Measurements from ENCODE around the gene PTPRE.

The PTPRE gene

DNA sequence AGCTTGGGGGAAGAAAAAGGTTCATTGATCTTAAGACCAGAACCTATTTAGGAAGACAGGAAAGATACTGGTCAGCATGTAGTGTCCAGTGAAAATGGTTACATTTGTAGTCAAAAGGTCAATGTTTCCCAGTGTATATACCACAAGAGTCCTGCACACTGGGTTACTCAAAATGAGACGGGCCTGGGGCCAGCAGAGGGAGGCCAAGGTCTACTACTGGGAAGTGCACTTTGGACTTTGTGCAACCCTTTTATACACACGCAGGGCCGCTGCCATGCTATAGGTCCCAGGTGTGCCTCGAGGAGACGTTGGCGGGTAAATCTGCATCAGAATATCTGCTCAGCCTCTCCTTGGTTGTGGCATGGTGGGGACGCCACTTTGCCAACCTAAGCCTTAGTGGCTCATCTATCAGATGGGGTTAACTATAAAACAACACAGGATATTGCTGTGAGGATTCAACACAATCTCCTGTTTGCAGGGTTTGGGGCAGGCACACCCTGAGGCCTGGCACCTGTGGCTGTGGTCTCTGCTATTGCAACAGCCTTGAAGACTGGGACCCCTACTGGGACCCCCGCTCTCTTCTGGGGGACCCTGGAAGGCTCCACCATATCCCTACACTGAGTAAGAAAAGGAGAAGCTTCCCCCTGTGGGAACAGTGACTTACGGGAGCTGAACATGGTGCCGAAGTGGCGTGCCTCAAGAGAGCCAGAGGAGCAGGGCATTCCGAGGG lies 33.9 kb upstream of the PTPRE start (continued):
- TF ChIP-seq, protein P1, sequence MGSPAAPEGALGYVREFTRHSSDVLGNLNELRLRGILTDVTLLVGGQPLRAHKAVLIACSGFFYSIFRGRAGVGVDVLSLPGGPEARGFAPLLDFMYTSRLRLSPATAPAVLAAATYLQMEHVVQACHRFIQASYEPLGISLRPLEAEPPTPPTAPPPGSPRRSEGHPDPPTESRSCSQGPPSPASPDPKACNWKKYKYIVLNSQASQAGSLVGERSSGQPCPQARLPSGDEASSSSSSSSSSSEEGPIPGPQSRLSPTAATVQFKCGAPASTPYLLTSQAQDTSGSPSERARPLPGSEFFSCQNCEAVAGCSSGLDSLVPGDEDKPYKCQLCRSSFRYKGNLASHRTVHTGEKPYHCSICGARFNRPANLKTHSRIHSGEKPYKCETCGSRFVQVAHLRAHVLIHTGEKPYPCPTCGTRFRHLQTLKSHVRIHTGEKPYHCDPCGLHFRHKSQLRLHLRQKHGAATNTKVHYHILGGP (tag by site-specific recombination; IDR thresholded peaks at IDR 0.05) = no peak
- TF ChIP-seq ZNF138 (tag by site-specific recombination; IDR thresholded peaks at IDR 0.05; ENCODE audit: borderline replicate concordance) (no peak), KLF16 (tag by site-specific recombination; IDR thresholded peaks at IDR 0.05) (no peak), GLIS2 (tag by site-specific recombination; IDR thresholded peaks at IDR 0.05) (no peak), ZNF174 (tag by site-specific recombination; IDR thresholded peaks at IDR 0.05) (no peak), ZBTB48 (tag by site-specific recombination; IDR thresholded peaks at IDR 0.05) (no peak), ZNF292 (tag by site-specific recombination; IDR thresholded peaks at IDR 0.05; ENCODE audit: borderline replicate concordance, low read depth) (no peak)
- TF ChIP-seq, protein P2, sequence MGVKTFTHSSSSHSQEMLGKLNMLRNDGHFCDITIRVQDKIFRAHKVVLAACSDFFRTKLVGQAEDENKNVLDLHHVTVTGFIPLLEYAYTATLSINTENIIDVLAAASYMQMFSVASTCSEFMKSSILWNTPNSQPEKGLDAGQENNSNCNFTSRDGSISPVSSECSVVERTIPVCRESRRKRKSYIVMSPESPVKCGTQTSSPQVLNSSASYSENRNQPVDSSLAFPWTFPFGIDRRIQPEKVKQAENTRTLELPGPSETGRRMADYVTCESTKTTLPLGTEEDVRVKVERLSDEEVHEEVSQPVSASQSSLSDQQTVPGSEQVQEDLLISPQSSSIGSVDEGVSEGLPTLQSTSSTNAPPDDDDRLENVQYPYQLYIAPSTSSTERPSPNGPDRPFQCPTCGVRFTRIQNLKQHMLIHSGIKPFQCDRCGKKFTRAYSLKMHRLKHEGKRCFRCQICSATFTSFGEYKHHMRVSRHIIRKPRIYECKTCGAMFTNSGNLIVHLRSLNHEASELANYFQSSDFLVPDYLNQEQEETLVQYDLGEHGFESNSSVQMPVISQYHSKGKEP (tag by site-specific recombination; IDR thresholded peaks at IDR 0.05) = no peak

DNA sequence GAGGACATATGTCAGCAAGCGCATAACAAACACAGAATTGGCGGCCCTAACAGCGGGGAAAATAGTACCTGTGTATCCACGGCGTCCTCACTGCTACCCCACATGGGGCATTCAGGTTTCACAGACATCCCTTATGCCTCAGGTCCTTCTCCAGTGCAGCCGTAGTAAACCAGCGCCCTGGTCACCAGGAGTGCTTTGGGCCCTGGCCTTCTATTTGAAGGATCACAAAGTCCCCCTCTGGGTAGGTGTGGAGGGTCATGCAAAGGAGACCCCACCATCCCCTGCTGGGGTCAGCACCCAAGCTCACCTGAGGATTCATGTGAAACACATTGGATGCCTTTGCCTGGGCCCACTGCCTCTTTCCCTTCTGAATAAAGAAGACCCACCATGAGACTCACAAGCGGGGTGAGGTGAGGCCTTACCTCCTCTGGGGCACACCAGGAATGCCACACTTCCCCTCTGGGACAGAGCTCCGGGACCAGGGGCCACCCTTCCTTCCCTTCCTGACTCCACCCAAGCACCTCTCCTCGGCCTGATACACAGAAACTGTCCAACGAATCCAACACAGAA lies 32.9 kb upstream of the PTPRE start:
- no peaks in the 10 kb centered on the region for H3K36me3 ChIP-seq (ENCODE audit: control insufficient read depth in 2 of 2, insufficient read depth in 1 of 2, low read length in 2 of 2)
- ChIA-PET CTCF (no interaction called here), POLR2A (no interaction called here)

More for the DNA sequence above, 32.9 kb upstream of the PTPRE start:
- Histone ChIP-seq H3K27ac (ENCODE audit: extremely low read depth, low read depth, low read length) (no peak overlapping the region), H3K4me3 (ENCODE audit: low read depth, low read length) (no peak overlapping the region), H3K4me1 (ENCODE audit: control insufficient read depth, insufficient read depth, low read length) (no peaks in the 10 kb centered on the region), H3K9me3 (ENCODE audit: control insufficient read depth, insufficient read depth, low read depth, low read length) (no peaks in the 10 kb centered on the region; the same call in 1 of the 2 replicates)
- no peak for TF ChIP-seq SETDB1 (IDR thresholded peaks at IDR 0.05; ENCODE audit: insufficient read length, low read length)
- TF ChIP-seq, protein P3, sequence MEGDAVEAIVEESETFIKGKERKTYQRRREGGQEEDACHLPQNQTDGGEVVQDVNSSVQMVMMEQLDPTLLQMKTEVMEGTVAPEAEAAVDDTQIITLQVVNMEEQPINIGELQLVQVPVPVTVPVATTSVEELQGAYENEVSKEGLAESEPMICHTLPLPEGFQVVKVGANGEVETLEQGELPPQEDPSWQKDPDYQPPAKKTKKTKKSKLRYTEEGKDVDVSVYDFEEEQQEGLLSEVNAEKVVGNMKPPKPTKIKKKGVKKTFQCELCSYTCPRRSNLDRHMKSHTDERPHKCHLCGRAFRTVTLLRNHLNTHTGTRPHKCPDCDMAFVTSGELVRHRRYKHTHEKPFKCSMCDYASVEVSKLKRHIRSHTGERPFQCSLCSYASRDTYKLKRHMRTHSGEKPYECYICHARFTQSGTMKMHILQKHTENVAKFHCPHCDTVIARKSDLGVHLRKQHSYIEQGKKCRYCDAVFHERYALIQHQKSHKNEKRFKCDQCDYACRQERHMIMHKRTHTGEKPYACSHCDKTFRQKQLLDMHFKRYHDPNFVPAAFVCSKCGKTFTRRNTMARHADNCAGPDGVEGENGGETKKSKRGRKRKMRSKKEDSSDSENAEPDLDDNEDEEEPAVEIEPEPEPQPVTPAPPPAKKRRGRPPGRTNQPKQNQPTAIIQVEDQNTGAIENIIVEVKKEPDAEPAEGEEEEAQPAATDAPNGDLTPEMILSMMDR (tag by site-specific recombination; IDR thresholded peaks at IDR 0.05) = no peak
- TF ChIP-seq ZNF157 (tag by site-specific recombination; IDR thresholded peaks at IDR 0.05) = no peak
- no peak for TF ChIP-seq FEZF1 (tag by site-specific recombination; IDR thresholded peaks at IDR 0.05)
- TF ChIP-seq ZSCAN23 (tag by site-specific recombination; IDR thresholded peaks at IDR 0.05) = no peak
- no peak for TF ChIP-seq BCL11A (tag by site-specific recombination; IDR thresholded peaks at IDR 0.05; ENCODE audit: low read depth)
- no peak for TF ChIP-seq ZNF248 (tag by site-specific recombination; IDR thresholded peaks at IDR 0.05)
- no peak for TF ChIP-seq ZNF10 (tag by site-specific recombination; IDR thresholded peaks at IDR 0.05)
- TF ChIP-seq ZNF140 (tag by site-specific recombination; IDR thresholded peaks at IDR 0.05) = no peak
- no peak for TF ChIP-seq ZNF561 (tag by site-specific recombination; IDR thresholded peaks at IDR 0.05; ENCODE audit: borderline replicate concordance)
- TF ChIP-seq GLIS1 (tag by site-specific recombination; IDR thresholded peaks at IDR 0.05) = no peak
- no peak for TF ChIP-seq ZNF239 (tag by site-specific recombination; IDR thresholded peaks at IDR 0.05)
- TF ChIP-seq, protein P4, sequence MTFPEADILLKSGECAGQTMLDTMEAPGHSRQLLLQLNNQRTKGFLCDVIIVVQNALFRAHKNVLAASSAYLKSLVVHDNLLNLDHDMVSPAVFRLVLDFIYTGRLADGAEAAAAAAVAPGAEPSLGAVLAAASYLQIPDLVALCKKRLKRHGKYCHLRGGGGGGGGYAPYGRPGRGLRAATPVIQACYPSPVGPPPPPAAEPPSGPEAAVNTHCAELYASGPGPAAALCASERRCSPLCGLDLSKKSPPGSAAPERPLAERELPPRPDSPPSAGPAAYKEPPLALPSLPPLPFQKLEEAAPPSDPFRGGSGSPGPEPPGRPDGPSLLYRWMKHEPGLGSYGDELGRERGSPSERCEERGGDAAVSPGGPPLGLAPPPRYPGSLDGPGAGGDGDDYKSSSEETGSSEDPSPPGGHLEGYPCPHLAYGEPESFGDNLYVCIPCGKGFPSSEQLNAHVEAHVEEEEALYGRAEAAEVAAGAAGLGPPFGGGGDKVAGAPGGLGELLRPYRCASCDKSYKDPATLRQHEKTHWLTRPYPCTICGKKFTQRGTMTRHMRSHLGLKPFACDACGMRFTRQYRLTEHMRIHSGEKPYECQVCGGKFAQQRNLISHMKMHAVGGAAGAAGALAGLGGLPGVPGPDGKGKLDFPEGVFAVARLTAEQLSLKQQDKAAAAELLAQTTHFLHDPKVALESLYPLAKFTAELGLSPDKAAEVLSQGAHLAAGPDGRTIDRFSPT (tag by site-specific recombination; IDR thresholded peaks at IDR 0.05) = no peak
- no peak for TF ChIP-seq ZBTB1 (tag by site-specific recombination; IDR thresholded peaks at IDR 0.05)
- no peak for TF ChIP-seq ZNF426 (tag by site-specific recombination; IDR thresholded peaks at IDR 0.05)
- no peak for TF ChIP-seq ZNF654 (tag by site-specific recombination; IDR thresholded peaks at IDR 0.05; ENCODE audit: low read depth)
